Mammary epithelial cell (primary cell): ENCODE measurements around the gene PGF.

Experiments used
- EZH2 ChIP-seq: IDR thresholded peaks from 2 replicates; pipeline ENCODE4 v1.6.1; 2012; ENCODE audit warnings: low read length, inconsistent platforms, borderline replicate concordance
- TF ChIP-seq, protein P1 (sequence below), 2 donors: IDR thresholded peaks in 1 of 2; conservative IDR thresholded peaks in 1 of 2; 2 replicates each; pipeline ENCODE4 v1.5.1; 2011 to 2012; ENCODE audit warnings: inconsistent platforms in 2 of 2, low read length in 2 of 2, mild to moderate bottlenecking in 2 of 2, control low read depth in 1 of 2, low read depth in 1 of 2; ENCODE audit not compliant: insufficient read depth in 1 of 2; ENCODE audit errors: extremely low read depth in 1 of 2

DNA sequence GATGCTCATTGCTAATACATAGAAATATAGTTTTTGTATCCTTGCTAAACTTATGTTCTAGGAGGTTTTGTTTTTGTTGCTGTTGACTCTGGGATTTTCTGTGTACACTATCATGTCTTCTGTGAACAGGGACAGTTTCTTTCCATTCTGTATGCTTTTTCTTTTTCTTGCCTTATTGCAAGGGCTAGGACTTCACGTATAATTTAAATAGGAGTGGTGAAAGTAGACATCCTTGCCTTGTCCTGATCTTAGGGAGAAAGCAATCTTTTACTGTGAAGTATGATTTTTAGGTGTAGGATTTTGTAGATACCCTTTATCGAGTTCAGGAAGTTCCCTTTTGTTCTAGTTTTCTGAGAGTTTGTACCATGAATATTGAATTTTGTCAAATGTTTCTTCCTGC lies 45.9 kb upstream of the PGF start:
- TF ChIP-seq, protein P1, sequence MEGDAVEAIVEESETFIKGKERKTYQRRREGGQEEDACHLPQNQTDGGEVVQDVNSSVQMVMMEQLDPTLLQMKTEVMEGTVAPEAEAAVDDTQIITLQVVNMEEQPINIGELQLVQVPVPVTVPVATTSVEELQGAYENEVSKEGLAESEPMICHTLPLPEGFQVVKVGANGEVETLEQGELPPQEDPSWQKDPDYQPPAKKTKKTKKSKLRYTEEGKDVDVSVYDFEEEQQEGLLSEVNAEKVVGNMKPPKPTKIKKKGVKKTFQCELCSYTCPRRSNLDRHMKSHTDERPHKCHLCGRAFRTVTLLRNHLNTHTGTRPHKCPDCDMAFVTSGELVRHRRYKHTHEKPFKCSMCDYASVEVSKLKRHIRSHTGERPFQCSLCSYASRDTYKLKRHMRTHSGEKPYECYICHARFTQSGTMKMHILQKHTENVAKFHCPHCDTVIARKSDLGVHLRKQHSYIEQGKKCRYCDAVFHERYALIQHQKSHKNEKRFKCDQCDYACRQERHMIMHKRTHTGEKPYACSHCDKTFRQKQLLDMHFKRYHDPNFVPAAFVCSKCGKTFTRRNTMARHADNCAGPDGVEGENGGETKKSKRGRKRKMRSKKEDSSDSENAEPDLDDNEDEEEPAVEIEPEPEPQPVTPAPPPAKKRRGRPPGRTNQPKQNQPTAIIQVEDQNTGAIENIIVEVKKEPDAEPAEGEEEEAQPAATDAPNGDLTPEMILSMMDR (conservative IDR thresholded peaks at IDR 0.05 in 1 of 2, IDR thresholded peaks at IDR 0.05 in 1 of 2; ENCODE audit: extremely low read depth in 1 of 2, insufficient read depth in 1 of 2, low read depth in 1 of 2, low read length in 2 of 2), result no peak
- no peak for TF ChIP-seq EZH2
